DOHH2 (cell line): ENCODE results near the gene CDC26.
"Not testable (repeated sequence)": the region's sequence is repeated elsewhere in the genome, so short reads cannot be mapped to it uniquely, and the experiment has no call there.

ENCODE experiments used
- H3F3A ChIP-seq: fragments of 200-600 bp; sonication (generic), shearing (Covaris generic); 2 replicates; pipeline ENCODE4 v1.6.0; 2016; ENCODE audit warnings: antibody characterized with exemption, mild to moderate bottlenecking; ENCODE audit not compliant: control insufficient read depth, insufficient read depth
- H3K27ac ChIP-seq: fragments of 200-600 bp; sonication (generic); 2 replicates; pipeline ENCODE4 v1.5.1; 2014; ENCODE audit warnings: low read depth, mild to moderate bottlenecking, low read length, moderate library complexity
- H3K27me3 ChIP-seq: fragments of 200-600 bp; sonication (generic); 2 replicates; pipeline ENCODE4 v1.6.1; 2014; ENCODE audit warnings: mild to moderate bottlenecking, low read length, mixed read lengths; ENCODE audit not compliant: control insufficient read depth
- H3K36me3 ChIP-seq: fragments of 200-600 bp; sonication (generic); 2 replicates; pipeline ENCODE4 v1.6.1; 2014; ENCODE audit warnings: mild to moderate bottlenecking, low read length, moderate library complexity, mixed read lengths; ENCODE audit not compliant: control insufficient read depth
- H3K4me1 ChIP-seq: fragments of 200-600 bp; sonication (generic); 2 replicates; pipeline ENCODE4 v1.6.1; 2014; ENCODE audit warnings: mild to moderate bottlenecking, low read length, mixed read lengths; ENCODE audit not compliant: control insufficient read depth
- H3K4me2 ChIP-seq: fragments of 200-600 bp; sonication (generic); 2 replicates; pipeline ENCODE4 v1.6.0; 2014; ENCODE audit warnings: mild to moderate bottlenecking, low read length, moderate library complexity
- H3K4me3 ChIP-seq: fragments of 200-600 bp; sonication (generic); 2 replicates; pipeline ENCODE4 v1.5.1; 2014; ENCODE audit warnings: mild to moderate bottlenecking, low read length, mixed read lengths
- H3K79me2 ChIP-seq: fragments of 200-600 bp; sonication (generic); 2 replicates; pipeline ENCODE4 v1.6.1; 2014; ENCODE audit warnings: mild to moderate bottlenecking, low read length, mixed read lengths; ENCODE audit not compliant: control insufficient read depth
- H3K9me2 ChIP-seq: fragments of 200-600 bp; sonication (generic); replicated peaks from 2 replicates; pipeline ENCODE4 v1.6.1; 2014; ENCODE audit warnings: mild to moderate bottlenecking, low read length, mixed read lengths; ENCODE audit not compliant: control insufficient read depth
- H3K9me3 ChIP-seq: fragments of 200-600 bp; sonication (generic); 2 replicates; pipeline ENCODE4 v1.6.1; 2014; ENCODE audit warnings: antibody characterized with exemption, low read length, mixed read lengths; ENCODE audit not compliant: control insufficient read depth, insufficient read depth
- H4K20me1 ChIP-seq: fragments of 200-600 bp; sonication (generic); 2 replicates; pipeline ENCODE4 v1.6.0; 2014; ENCODE audit warnings: low read depth, mild to moderate bottlenecking, antibody characterized with exemption, low read length, moderate library complexity; ENCODE audit not compliant: control insufficient read depth, insufficient read depth
- CTCF ChIP-seq: fragments of 200-600 bp; sonication (generic); IDR thresholded peaks from one replicate; pipeline ENCODE4 v1.5.1; 2014; ENCODE audit warnings: antibody characterized with exemption, mild to moderate bottlenecking, low read depth, low read length; ENCODE audit not compliant: poor library complexity, severe bottlenecking
- EZH2phosphoT487 ChIP-seq: fragments of 200-600 bp; sonication (generic); IDR thresholded peaks from 2 replicates; pipeline ENCODE4 v1.6.1; 2017; ENCODE audit warnings: borderline replicate concordance, mild to moderate bottlenecking, antibody characterized with exemption, low read length, moderate library complexity, mixed read lengths

CDC26 gene

GRCh38 chr9:113298924-113299770 lies 23.8 kb upstream of the CDC26 start:
- H3K9me3 ChIP-seq, result no peaks in the 10 kb centered on the region
- H3K4me1 ChIP-seq, result no peaks in the 10 kb centered on the region
- no peak for TF ChIP-seq CTCF
- TF ChIP-seq EZH2phosphoT487, result no peak
- no peak overlapping the region for H3K4me2 ChIP-seq
- H3F3A ChIP-seq, result 0 out of 2 replicates have a peak, but pooled peaks cover 3% of the 10 kb centered on the region
- no peak overlapping the region for H3K4me3 ChIP-seq
- H3K9me2 ChIP-seq, result no peaks in the 10 kb centered on the region
- no peak overlapping the region for H3K27ac ChIP-seq
- peaks cover 12% of the 10 kb centered on the region for H3K27me3 ChIP-seq
- no peaks in the 10 kb centered on the region for H4K20me1 ChIP-seq
- no peaks in the 10 kb centered on the region for H3K79me2 ChIP-seq
- H3K36me3 ChIP-seq, result peaks cover 2% of the 10 kb centered on the region

- H3K27me3 ChIP-seq, result peaks cover 12% of the 10 kb centered on the region
- TF ChIP-seq CTCF (no peak), EZH2phosphoT487 (no peak)
- no peaks in the 10 kb centered on the region for H4K20me1 ChIP-seq
- no peaks in the 10 kb centered on the region for H3K79me2 ChIP-seq
- H3K9me3 ChIP-seq, result no peaks in the 10 kb centered on the region
- no peaks in the 10 kb centered on the region for H3K9me2 ChIP-seq
- no peak overlapping the region for H3K4me2 ChIP-seq
- no peaks in the 10 kb centered on the region for H3K4me1 ChIP-seq
- no peak overlapping the region for H3K4me3 ChIP-seq
- H3F3A ChIP-seq, result peaks cover 8% of the 10 kb centered on the region; the same call in 1 of the 2 replicates
- H3K36me3 ChIP-seq, result peaks cover 10% of the 10 kb centered on the region
- H3K27ac ChIP-seq, result no peak overlapping the region
These were observed 22.9 kb upstream of the CDC26 start for GRCh38 chr9:113298311-113298710.

GRCh38 chr9:113296796-113297558 lies 21.6 kb upstream of the CDC26 start:
- H3K4me2 ChIP-seq, result no peak overlapping the region
- no peaks in the 10 kb centered on the region for H3K9me3 ChIP-seq
- H3K27ac ChIP-seq, result no peak overlapping the region
- peaks cover 23% of the 10 kb centered on the region for H3K36me3 ChIP-seq
- peaks cover 4% of the 10 kb centered on the region for H3K27me3 ChIP-seq
- no peaks in the 10 kb centered on the region for H3K9me2 ChIP-seq
- H3K79me2 ChIP-seq, result no peaks in the 10 kb centered on the region
- TF ChIP-seq EZH2phosphoT487 (no peak), CTCF (no peak)
- no peaks in the 10 kb centered on the region for H4K20me1 ChIP-seq
- no peak overlapping the region for H3K4me3 ChIP-seq
- H3F3A ChIP-seq, result peaks cover 8% of the 10 kb centered on the region; the same call in 1 of the 2 replicates
- no peaks in the 10 kb centered on the region for H3K4me1 ChIP-seq

- not testable (repeated sequence) for H3K27me3 ChIP-seq, H3K4me3 ChIP-seq, H3K4me1 ChIP-seq, H3K79me2 ChIP-seq, H3K4me2 ChIP-seq, H3K9me2 ChIP-seq, H3K27ac ChIP-seq, H3F3A ChIP-seq, H4K20me1 ChIP-seq, H3K9me3 ChIP-seq
- peaks cover 31% of the 10 kb centered on the region for H3K36me3 ChIP-seq
These were observed 20.9 kb upstream of the CDC26 start for GRCh38 chr9:113296247-113296646.
